HCT116 (cell line): Measurements from ENCODE around the gene ZNFX1.

Experiments
- CEBPB ChIP-seq: IDR thresholded peaks from 2 replicates; pipeline ENCODE4 v1.6.1; 2012; ENCODE audit warnings: low read depth
- CTCF ChIP-seq, 3 experiments: fragments of 200-600 bp in 1 of 3; sonication (generic) in 1 of 3; IDR thresholded peaks in 2 of 3; conservative IDR thresholded peaks in 1 of 3; 2 replicates each; pipeline ENCODE4 v1.5.1; 2012 to 2017; ENCODE audit warnings: low read depth in 2 of 3, low read length in 2 of 3, antibody characterized with exemption in 1 of 3, borderline replicate concordance in 1 of 3, control low read depth in 1 of 3, mild to moderate bottlenecking in 1 of 3, mixed read lengths in 1 of 3, mixed run types in 1 of 3, moderate library complexity in 1 of 3; ENCODE audit not compliant: insufficient read depth in 1 of 3
- EGR1 ChIP-seq: IDR thresholded peaks from 2 replicates; pipeline ENCODE4 v1.6.1; 2012; ENCODE audit warnings: low read depth
- EZH2 ChIP-seq: fragments of 200-600 bp; sonication (generic); IDR thresholded peaks from 2 replicates; pipeline ENCODE4 v1.6.1; 2017; ENCODE audit warnings: antibody characterized with exemption, mixed run types
- JUND ChIP-seq: IDR thresholded peaks from 2 replicates; pipeline ENCODE4 v1.6.1; 2012
- MAX ChIP-seq: IDR thresholded peaks from 2 replicates; pipeline ENCODE4 v1.6.1; 2012
- POLR2A ChIP-seq: IDR thresholded peaks from 2 replicates; pipeline ENCODE4 v1.7.0; 2011; ENCODE audit warnings: borderline replicate concordance; ENCODE audit not compliant: insufficient read depth, insufficient read length; ENCODE audit errors: extremely low read depth
- RAD21 ChIP-seq: IDR thresholded peaks from 2 replicates; pipeline ENCODE4 v1.6.1; 2012; ENCODE audit warnings: low read depth, mild to moderate bottlenecking
- SIN3A ChIP-seq: IDR thresholded peaks from 2 replicates; pipeline ENCODE4 v1.6.1; 2012; ENCODE audit warnings: low read depth
- SRF ChIP-seq: IDR thresholded peaks from 2 replicates; pipeline ENCODE4 v1.6.1; 2012; ENCODE audit warnings: low read depth

- no peak for TF ChIP-seq CEBPB
- TF ChIP-seq EGR1 = no peak
- no peak for TF ChIP-seq POLR2A
- TF ChIP-seq CTCF (IDR thresholded peaks at IDR 0.05 in 2 of 3, conservative IDR thresholded peaks at IDR 0.05 in 1 of 3; ENCODE audit: borderline replicate concordance in 1 of 3, insufficient read depth in 1 of 3, low read depth in 2 of 3, low read length in 2 of 3) = peak; percentile 27 to 55 (median 53); a peak in 5 of 6 replicates
- TF ChIP-seq EZH2 = no peak
- no peak for TF ChIP-seq MAX
- TF ChIP-seq SIN3A = no peak
- TF ChIP-seq RAD21 = peak; percentile 54
- no peak for TF ChIP-seq SRF
- no peak for TF ChIP-seq JUND
Measured at GRCh38 chr20:49320460-49320859, 42.6 kb upstream of the ZNFX1 start.
